NCI-H1694 treated with DMSO at 0.1 percent for 48 hours (cell line): ENCODE data around the gene GARS1.

Experiments
- DNase-seq: peaks from one replicate; lab custom pipeline; 2025; lab: John Stamatoyannopoulos, UW

The GARS1 gene

GRCh38 chr7:30655096-30655970, 60.7 kb downstream of the GARS1 start:
- no peak for DNase-seq

- DNase-seq, result peak; percentile 11
Observed at GRCh38 chr7:30656006-30656957, 61.6 kb downstream of the GARS1 start.

- DNase-seq, result no peak
Observed at GRCh38 chr7:30657131-30657530, 62.5 kb downstream of the GARS1 start.

- no peak for DNase-seq
Observed at GRCh38 chr7:30658479-30659074, 63.9 kb downstream of the GARS1 start.

GRCh38 chr7:30659312-30659711, 64.6 kb downstream of the GARS1 start:
- DNase-seq, result peak; percentile 40

GRCh38 chr7:30660331-30661255, 65.9 kb downstream of the GARS1 start:
- DNase-seq, result peak; percentile 92

GRCh38 chr7:30661926-30662325, 67.2 kb downstream of the GARS1 start:
- no peak for DNase-seq

GRCh38 chr7:30662431-30662939, 67.8 kb downstream of the GARS1 start:
- DNase-seq, result no peak

GRCh38 chr7:30663414-30663813, 68.7 kb downstream of the GARS1 start:
- DNase-seq, result no peak

- DNase-seq, result no peak
Observed at GRCh38 chr7:30664184-30664885, 69.7 kb downstream of the GARS1 start.

- no peak for DNase-seq
Observed at GRCh38 chr7:30665043-30665442, 70.4 kb downstream of the GARS1 start.

- DNase-seq, result no peak
Observed at GRCh38 chr7:30665449-30665848, 70.8 kb downstream of the GARS1 start.

- DNase-seq, result no peak
Observed at GRCh38 chr7:30667172-30667571, 72.5 kb downstream of the GARS1 start.

- DNase-seq, result no peak
Observed at GRCh38 chr7:30668102-30668501, 73.4 kb downstream of the GARS1 start.

GRCh38 chr7:30671793-30672465, 77.3 kb downstream of the GARS1 start:
- no peak for DNase-seq

GRCh38 chr7:30674420-30674819, 79.7 kb downstream of the GARS1 start:
- no peak for DNase-seq

GRCh38 chr7:30674876-30675275, 80.2 kb downstream of the GARS1 start:
- DNase-seq, result no peak

GRCh38 chr7:30678805-30679204, 84.1 kb downstream of the GARS1 start:
- DNase-seq, result no peak

GRCh38 chr7:30679664-30680063, 85.0 kb downstream of the GARS1 start:
- DNase-seq, result no peak

GRCh38 chr7:30681331-30681797, 86.7 kb downstream of the GARS1 start:
- DNase-seq, result no peak
